Measurements from ENCODE around the gene CFAP52. TPM values are rescaled to one million over a fixed set of nuclear protein-coding genes. Genes with fewer than 3 reads are reported as not detected.

CFAP52 gene
- total RNA-seq, 1 experiment from 2014 or later: not detected

DNA sequence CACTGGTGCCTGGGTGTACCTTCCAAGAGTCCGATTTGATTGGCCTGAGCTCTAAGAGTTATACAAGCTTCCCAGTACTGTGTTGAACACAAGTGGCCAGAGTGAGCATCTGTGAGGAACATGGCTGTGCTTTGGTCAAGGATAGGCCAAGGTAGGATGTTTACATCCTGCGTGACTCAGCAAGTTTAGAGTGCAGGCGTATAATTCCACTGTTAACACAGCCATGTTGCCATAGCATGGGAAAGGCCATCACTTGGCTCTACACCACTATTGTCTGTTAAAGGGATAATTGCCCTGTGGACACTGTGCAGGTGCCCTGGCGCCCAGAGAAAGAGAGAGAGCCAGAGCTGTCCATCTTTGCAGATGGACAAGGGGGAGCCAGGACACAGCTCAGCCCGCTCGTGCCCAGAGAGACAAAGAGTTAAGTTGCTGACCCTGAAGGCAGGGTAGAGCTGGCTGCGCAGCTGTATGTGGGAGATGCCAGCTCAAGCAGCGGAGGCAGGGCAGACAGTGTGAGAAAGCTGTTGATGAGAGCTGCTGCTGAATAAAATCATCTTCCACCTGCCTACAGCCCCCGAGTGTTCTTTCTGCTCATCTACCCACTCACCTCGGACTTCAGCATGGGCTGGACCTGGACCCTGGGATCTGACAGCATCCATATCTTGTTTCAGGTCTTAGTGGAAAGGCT lies 11.7 kb downstream of the CFAP52 start:
- Histone ChIP-seq H3K9ac (ENCODE audit: low read length) (no peak overlapping the region), H2AFZ (ENCODE audit: low read depth, low read length, poor library complexity, severe bottlenecking) (no peak overlapping the region), H3K27me3 (ENCODE audit: insufficient read depth, low read length) (no peaks in the 10 kb centered on the region), H3K9me3 (ENCODE audit: control insufficient read depth in 1 of 2, insufficient read depth in 1 of 2, low read depth in 1 of 2, low read length in 2 of 2) (no peaks in the 10 kb centered on the region), H3K79me2 (ENCODE audit: insufficient read depth, low read length) (no peaks in the 10 kb centered on the region), H3K27ac (ENCODE audit: low read depth, low read length) (no peak overlapping the region), H3K4me1 (ENCODE audit: control insufficient read depth in 1 of 2, insufficient read depth in 2 of 2, low read length in 2 of 2) (no peaks in the 10 kb centered on the region), H4K20me1 (ENCODE audit: insufficient read depth) (no peaks in the 10 kb centered on the region), H3K36me3 (ENCODE audit: control insufficient read depth in 1 of 2, insufficient read depth in 2 of 2, low read length in 2 of 2) (no peaks in the 10 kb centered on the region), H3K4me3 (replicated peaks in 1 of 2; ENCODE audit: low read depth in 1 of 2, low read length in 2 of 2) (no peak overlapping the region), H3K9me2 (ENCODE audit: insufficient read depth) (no peaks in the 10 kb centered on the region), H3K4me2 (ENCODE audit: low read length) (no peak overlapping the region)
- no peak for DNase-seq (ENCODE audit: low read depth, low spot score)
- ATAC-seq: no peak
- RAD21 ChIA-PET (ENCODE audit: low non-redundant PET in 1 of 2, low total read pairs in 2 of 2, uncharacterized antibody in 2 of 2, unreplicated experiment in 2 of 2): no interaction called here
- POLR2A ChIA-PET: no interaction called here
- CTCF ChIA-PET: no interaction called here
- intact Hi-C loops (cut with micrococcal nuclease): no loop called here
- BruUV-seq (replicated peaks): no TSS peak
- TF ChIP-seq, protein P1, sequence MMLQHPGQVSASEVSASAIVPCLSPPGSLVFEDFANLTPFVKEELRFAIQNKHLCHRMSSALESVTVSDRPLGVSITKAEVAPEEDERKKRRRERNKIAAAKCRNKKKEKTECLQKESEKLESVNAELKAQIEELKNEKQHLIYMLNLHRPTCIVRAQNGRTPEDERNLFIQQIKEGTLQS (IDR thresholded peaks at IDR 0.05): no peak
- TF ChIP-seq, protein P2, sequence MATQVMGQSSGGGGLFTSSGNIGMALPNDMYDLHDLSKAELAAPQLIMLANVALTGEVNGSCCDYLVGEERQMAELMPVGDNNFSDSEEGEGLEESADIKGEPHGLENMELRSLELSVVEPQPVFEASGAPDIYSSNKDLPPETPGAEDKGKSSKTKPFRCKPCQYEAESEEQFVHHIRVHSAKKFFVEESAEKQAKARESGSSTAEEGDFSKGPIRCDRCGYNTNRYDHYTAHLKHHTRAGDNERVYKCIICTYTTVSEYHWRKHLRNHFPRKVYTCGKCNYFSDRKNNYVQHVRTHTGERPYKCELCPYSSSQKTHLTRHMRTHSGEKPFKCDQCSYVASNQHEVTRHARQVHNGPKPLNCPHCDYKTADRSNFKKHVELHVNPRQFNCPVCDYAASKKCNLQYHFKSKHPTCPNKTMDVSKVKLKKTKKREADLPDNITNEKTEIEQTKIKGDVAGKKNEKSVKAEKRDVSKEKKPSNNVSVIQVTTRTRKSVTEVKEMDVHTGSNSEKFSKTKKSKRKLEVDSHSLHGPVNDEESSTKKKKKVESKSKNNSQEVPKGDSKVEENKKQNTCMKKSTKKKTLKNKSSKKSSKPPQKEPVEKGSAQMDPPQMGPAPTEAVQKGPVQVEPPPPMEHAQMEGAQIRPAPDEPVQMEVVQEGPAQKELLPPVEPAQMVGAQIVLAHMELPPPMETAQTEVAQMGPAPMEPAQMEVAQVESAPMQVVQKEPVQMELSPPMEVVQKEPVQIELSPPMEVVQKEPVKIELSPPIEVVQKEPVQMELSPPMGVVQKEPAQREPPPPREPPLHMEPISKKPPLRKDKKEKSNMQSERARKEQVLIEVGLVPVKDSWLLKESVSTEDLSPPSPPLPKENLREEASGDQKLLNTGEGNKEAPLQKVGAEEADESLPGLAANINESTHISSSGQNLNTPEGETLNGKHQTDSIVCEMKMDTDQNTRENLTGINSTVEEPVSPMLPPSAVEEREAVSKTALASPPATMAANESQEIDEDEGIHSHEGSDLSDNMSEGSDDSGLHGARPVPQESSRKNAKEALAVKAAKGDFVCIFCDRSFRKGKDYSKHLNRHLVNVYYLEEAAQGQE (IDR thresholded peaks at IDR 0.05; ENCODE audit: low read depth): no peak

DNA sequence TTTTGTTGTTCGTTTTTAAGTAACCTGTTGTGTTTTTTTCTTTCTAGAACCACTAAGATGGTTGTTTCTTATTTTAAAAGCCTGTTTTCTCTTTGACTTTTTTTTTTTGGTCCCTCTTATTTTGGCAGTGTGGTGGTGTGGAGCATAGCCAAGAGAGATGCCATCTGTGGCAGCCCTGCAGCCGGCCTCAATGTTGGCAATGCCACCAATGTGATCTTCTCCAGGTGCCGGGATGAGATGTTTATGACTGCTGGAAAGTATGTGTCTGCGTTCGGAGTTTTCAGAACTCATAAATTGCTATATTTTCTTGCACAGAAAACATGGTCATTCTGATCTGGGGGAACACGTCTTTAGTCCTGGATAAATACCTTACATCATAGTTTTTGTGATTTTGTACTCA lies 17.6 kb downstream of the CFAP52 start:
- ChIA-PET RAD21 (ENCODE audit: low non-redundant PET in 1 of 2, low total read pairs in 2 of 2, uncharacterized antibody in 2 of 2, unreplicated experiment in 2 of 2) (no interaction called here), POLR2A (no interaction called here), CTCF (no interaction called here)
- Histone ChIP-seq H3K9me2 (ENCODE audit: insufficient read depth) (no peaks in the 10 kb centered on the region), H3K79me2 (ENCODE audit: insufficient read depth, low read length) (no peaks in the 10 kb centered on the region), H3K9me3 (ENCODE audit: control insufficient read depth in 1 of 2, insufficient read depth in 1 of 2, low read depth in 1 of 2, low read length in 2 of 2) (no peaks in the 10 kb centered on the region), H4K20me1 (ENCODE audit: insufficient read depth) (no peaks in the 10 kb centered on the region), H3K27ac (ENCODE audit: low read depth, low read length) (no peak overlapping the region), H3K27me3 (ENCODE audit: insufficient read depth, low read length) (no peaks in the 10 kb centered on the region), H3K36me3 (ENCODE audit: control insufficient read depth in 1 of 2, insufficient read depth in 2 of 2, low read length in 2 of 2) (no peaks in the 10 kb centered on the region; a peak in 1 of 4 replicates), H3K4me3 (replicated peaks in 1 of 2; ENCODE audit: low read depth in 1 of 2, low read length in 2 of 2) (no peak overlapping the region), H3K4me2 (ENCODE audit: low read length) (no peak overlapping the region), H3K4me1 (ENCODE audit: control insufficient read depth in 1 of 2, insufficient read depth in 2 of 2, low read length in 2 of 2) (no peaks in the 10 kb centered on the region), H2AFZ (ENCODE audit: low read depth, low read length, poor library complexity, severe bottlenecking) (no peak overlapping the region), H3K9ac (ENCODE audit: low read length) (no peak overlapping the region)
- ATAC-seq: no peak
- no peak for DNase-seq (ENCODE audit: low read depth, low spot score)
- intact Hi-C loops (cut with micrococcal nuclease): no loop called here
- no TSS peak for BruUV-seq (replicated peaks)
- TF ChIP-seq YY1 (IDR thresholded peaks at IDR 0.05; ENCODE audit: extremely low read depth, insufficient replicate concordance, low read depth, low read length) (no peak), ZNF274 (IDR thresholded peaks at IDR 0.05; ENCODE audit: low read depth, low read length) (no peak), EZH2phosphoT487 (IDR thresholded peaks at IDR 0.05; ENCODE audit: borderline replicate concordance) (no peak), EGR1 (IDR thresholded peaks at IDR 0.05; ENCODE audit: low read depth) (no peak), RAD21 (IDR thresholded peaks at IDR 0.05; ENCODE audit: low read depth) (no peak), JUND (IDR thresholded peaks at IDR 0.05) (no peak), EZH2 (IDR thresholded peaks at IDR 0.05) (no peak), CEBPB (IDR thresholded peaks at IDR 0.05; ENCODE audit: low read depth) (no peak), ZFX (IDR thresholded peaks at IDR 0.05) (no peak), SIN3A (IDR thresholded peaks at IDR 0.05; ENCODE audit: low read depth) (no peak), SP1 (IDR thresholded peaks at IDR 0.05; ENCODE audit: low read depth) (no peak)
- TF ChIP-seq, protein P3, sequence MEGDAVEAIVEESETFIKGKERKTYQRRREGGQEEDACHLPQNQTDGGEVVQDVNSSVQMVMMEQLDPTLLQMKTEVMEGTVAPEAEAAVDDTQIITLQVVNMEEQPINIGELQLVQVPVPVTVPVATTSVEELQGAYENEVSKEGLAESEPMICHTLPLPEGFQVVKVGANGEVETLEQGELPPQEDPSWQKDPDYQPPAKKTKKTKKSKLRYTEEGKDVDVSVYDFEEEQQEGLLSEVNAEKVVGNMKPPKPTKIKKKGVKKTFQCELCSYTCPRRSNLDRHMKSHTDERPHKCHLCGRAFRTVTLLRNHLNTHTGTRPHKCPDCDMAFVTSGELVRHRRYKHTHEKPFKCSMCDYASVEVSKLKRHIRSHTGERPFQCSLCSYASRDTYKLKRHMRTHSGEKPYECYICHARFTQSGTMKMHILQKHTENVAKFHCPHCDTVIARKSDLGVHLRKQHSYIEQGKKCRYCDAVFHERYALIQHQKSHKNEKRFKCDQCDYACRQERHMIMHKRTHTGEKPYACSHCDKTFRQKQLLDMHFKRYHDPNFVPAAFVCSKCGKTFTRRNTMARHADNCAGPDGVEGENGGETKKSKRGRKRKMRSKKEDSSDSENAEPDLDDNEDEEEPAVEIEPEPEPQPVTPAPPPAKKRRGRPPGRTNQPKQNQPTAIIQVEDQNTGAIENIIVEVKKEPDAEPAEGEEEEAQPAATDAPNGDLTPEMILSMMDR (IDR thresholded peaks at IDR 0.05 in 2 of 3, conservative IDR thresholded peaks at IDR 0.05 in 1 of 3; ENCODE audit: borderline replicate concordance in 1 of 3, insufficient read depth in 1 of 3, low read depth in 2 of 3, low read length in 2 of 3): no peak
- TF ChIP-seq, protein P1 (IDR thresholded peaks at IDR 0.05): no peak
